H1 (cell line): ENCODE data around the gene GALNT5. TPM values are rescaled to one million over a fixed set of nuclear protein-coding genes. Genes with fewer than 3 reads are reported as not detected.

ENCODE experiments used
- CHD1 ChIP-seq: IDR thresholded peaks from 2 replicates; pipeline ENCODE4 v1.6.1; 2012; ENCODE audit warnings: low read depth, low read length, improper control_type of control experiment
- SIX5 ChIP-seq: IDR thresholded peaks from 2 replicates; pipeline ENCODE4 v1.6.1; 2011; ENCODE audit warnings: mild to moderate bottlenecking, low read depth, low read length
- polyA plus RNA-seq, 7 experiments: library from polyadenylated mRNA; depleted of rRNA in 3 of 7; stranded (reverse) in 5 of 7; unstranded in 2 of 7; fragments of >200 nt in 5 of 7; fragments of 200-250 nt in 2 of 7; gene quantifications; 1 replicate in 5 of 7; 2 replicates in 1 of 7; 4 replicates in 1 of 7; pipeline versions ENCODE4 v1.2.1 to v1.2.3, GENCODE V29; 2011 to 2013; ENCODE audit warnings: missing spikeins in 2 of 7, mixed read lengths in 2 of 7
- total RNA-seq: library from RNA; stranded (reverse); fragmentation: NEBNext Ultra II Directional; extraction: Animal tissue kit (Norgen Biotek cat#: 25700); gene quantifications from 2 replicates; pipeline ENCODE4 v1.2.1, GENCODE V29; 2021

The GALNT5 gene
- total and polyA plus RNA-seq, 2 of the 8 experiments (the other 6 are each of a cell fraction or from before 2014, with no cell fraction given) = 0.02 to 0.06 TPM

- TF ChIP-seq CHD1 = no peak
- TF ChIP-seq SIX5 = no peak
These were observed 106.2 kb downstream of the GALNT5 start (continued) for GRCh38 chr2:157363612-157364101.

Other genes starting within 250 kb of the GALNT5 start
- not detected in 2 replicates for gene ERMN, start 68.1 kb downstream of the GALNT5 start, total RNA-seq
- 0.02 and 0.11 TPM in 2 replicates for gene ERMN, start 68.1 kb downstream of the GALNT5 start, polyA plus RNA-seq (2011; rRNA removed)
- gene CYTIP, start 186.4 kb downstream of the GALNT5 start, total RNA-seq = 0.23 TPM in 1 of 2 replicates, not detected in the other
- 0.12 and 0.17 TPM in 2 replicates for gene CYTIP, start 186.4 kb downstream of the GALNT5 start, polyA plus RNA-seq (2011; rRNA removed)